ENCODE measurements around the gene STPG3. TPM values are rescaled to one million over a fixed set of nuclear protein-coding genes. Genes with fewer than 3 reads are reported as not detected.

The STPG3 gene
- total and polyA plus RNA-seq, 5 donors, result 0.23 to 0.46 (median 0.32) TPM; not detected in 1

- 6% methylated on average over 77 of the region's 78 CpGs for WGBS
- H3K9me3 ChIP-seq (ENCODE audit: control insufficient read depth, low read length), result no peaks in the 10 kb centered on the region
- H3K4me1 ChIP-seq (ENCODE audit: control insufficient read depth, insufficient read depth, low read length), result no peaks in the 10 kb centered on the region
- H3K27me3 ChIP-seq (ENCODE audit: control insufficient read depth, insufficient read depth), result no peaks in the 10 kb centered on the region
- H3K27ac ChIP-seq (ENCODE audit: low read length), result peak overlapping the region; percentile 34
- DNase-seq (peak in 2 of 3 donors; percentile 59 to 67), ATAC-seq (peak in 1 of 2 donors; percentile 1)
- H3K4me3 ChIP-seq (ENCODE audit: low read length), result peak overlapping the region; percentile 74
- intact Hi-C loops (cut with DNase I), result loop anchor here in 3 of 4 donors (5.0 to 10.0 kb wide), 2 partner anchors 111 to 229 kb away; no protein-coding TSS in a partner anchor
Measured at GRCh38 chr9:137295849-137296669, 45.0 kb downstream of the STPG3 start.

- peak; percentile 29 to 54 for ATAC-seq
- no peaks in the 10 kb centered on the region for H3K4me1 ChIP-seq (ENCODE audit: control insufficient read depth, insufficient read depth, low read length)
- WGBS, result 44% methylated on average over 24 of the region's 24 CpGs
- no peaks in the 10 kb centered on the region for H3K27me3 ChIP-seq (ENCODE audit: control insufficient read depth, insufficient read depth)
- DNase-seq, result peak; percentile 79 to 91 (median 88)
- intact Hi-C loops (cut with DNase I), result loop anchor here in 3 of 4 donors (5.0 to 10.0 kb wide), 2 partner anchors 110 to 228 kb away; no protein-coding TSS in a partner anchor
- H3K9me3 ChIP-seq (ENCODE audit: control insufficient read depth, low read length), result no peaks in the 10 kb centered on the region
- peak overlapping the region; percentile 28 for H3K27ac ChIP-seq (ENCODE audit: low read length)
- peak overlapping the region; percentile 74 for H3K4me3 ChIP-seq (ENCODE audit: low read length)
Measured at GRCh38 chr9:137296670-137297664, 45.9 kb downstream of the STPG3 start.

- intact Hi-C loops (cut with DNase I), result loop anchor here in 3 of 4 donors (5.0 to 10.0 kb wide), 2 partner anchors 109 to 227 kb away; no protein-coding TSS in a partner anchor
Measured at GRCh38 chr9:137297966-137298365, 46.9 kb downstream of the STPG3 start.

GRCh38 chr9:137298401-137299202 is 47.5 kb downstream of the STPG3 start:
- ATAC-seq (peak; percentile 1 to 42), DNase-seq (peak; percentile 65 to 85 (median 81))
- no peaks in the 10 kb centered on the region for H3K4me1 ChIP-seq (ENCODE audit: control insufficient read depth, insufficient read depth, low read length)
- intact Hi-C loops (cut with DNase I), result loop anchor here in 3 of 4 donors (5.0 to 10.0 kb wide), 2 partner anchors 109 to 226 kb away; no protein-coding TSS in a partner anchor
- peak overlapping the region; percentile 76 for H3K4me3 ChIP-seq (ENCODE audit: low read length)
- H3K9me3 ChIP-seq (ENCODE audit: control insufficient read depth, low read length), result no peaks in the 10 kb centered on the region
- H3K27me3 ChIP-seq (ENCODE audit: control insufficient read depth, insufficient read depth), result no peaks in the 10 kb centered on the region
- peak overlapping the region; percentile 70 for H3K27ac ChIP-seq (ENCODE audit: low read length)
- WGBS, result 62% methylated on average over 24 of the region's 24 CpGs

More at GRCh38 chr9:137297966-137298365, 46.9 kb downstream of the STPG3 start:
- DNase-seq (peak; percentile 19 to 52 (median 45)), ATAC-seq (no peak)
- WGBS, result 62% methylated on average over 7 of the region's 7 CpGs
- H3K27ac ChIP-seq (ENCODE audit: low read length), result peak overlapping the region; percentile 70
- H3K27me3 ChIP-seq (ENCODE audit: control insufficient read depth, insufficient read depth), result no peaks in the 10 kb centered on the region
- no peaks in the 10 kb centered on the region for H3K4me1 ChIP-seq (ENCODE audit: control insufficient read depth, insufficient read depth, low read length)
- no peak overlapping the region for H3K4me3 ChIP-seq (ENCODE audit: low read length)
- H3K9me3 ChIP-seq (ENCODE audit: control insufficient read depth, low read length), result no peaks in the 10 kb centered on the region

GRCh38 chr9:137299203-137299565 is 48.1 kb downstream of the STPG3 start:
- ATAC-seq (no peak), DNase-seq (peak; percentile 12 to 60 (median 41))
- Histone ChIP-seq H3K27me3 (ENCODE audit: control insufficient read depth, insufficient read depth) (no peaks in the 10 kb centered on the region), H3K4me1 (ENCODE audit: control insufficient read depth, insufficient read depth, low read length) (no peaks in the 10 kb centered on the region), H3K4me3 (ENCODE audit: low read length) (peak overlapping the region; percentile 76), H3K27ac (ENCODE audit: low read length) (peak overlapping the region; percentile 53), H3K9me3 (ENCODE audit: control insufficient read depth, low read length) (no peaks in the 10 kb centered on the region)
- 59% methylated on average over 10 of the region's 10 CpGs for WGBS
- intact Hi-C loops (cut with DNase I), result loop anchor here in 3 of 4 donors (5.0 to 10.0 kb wide), 2 partner anchors 108 to 226 kb away; no protein-coding TSS in a partner anchor

GRCh38 chr9:137299938-137300337 is 48.9 kb downstream of the STPG3 start:
- peak in 1 of 2 donors; percentile 1 for ATAC-seq
- Histone ChIP-seq H3K4me1 (ENCODE audit: control insufficient read depth, insufficient read depth, low read length) (no peaks in the 10 kb centered on the region), H3K4me3 (ENCODE audit: low read length) (peak overlapping the region; percentile 76), H3K9me3 (ENCODE audit: control insufficient read depth, low read length) (no peaks in the 10 kb centered on the region), H3K27me3 (ENCODE audit: control insufficient read depth, insufficient read depth) (no peaks in the 10 kb centered on the region), H3K27ac (ENCODE audit: low read length) (no peak overlapping the region)
- DNase-seq, result peak; percentile 52 to 78 (median 76)
- intact Hi-C loops (cut with DNase I), result loop anchor here (2.0 to 10.0 kb wide), 4 partner anchors 105 to 225 kb away; no protein-coding TSS in a partner anchor
- WGBS, result 35% methylated on average over 16 of the region's 16 CpGs

- intact Hi-C loops (cut with DNase I), result loop anchor here in 3 of 4 donors (2.0 to 10.0 kb wide), 3 partner anchors 104 to 107 kb away; no protein-coding TSS in a partner anchor
Measured at GRCh38 chr9:137300567-137301080, 49.5 kb downstream of the STPG3 start.

GRCh38 chr9:137301081-137301947 is 50.2 kb downstream of the STPG3 start:
- no peaks in the 10 kb centered on the region for H3K4me1 ChIP-seq (ENCODE audit: control insufficient read depth, insufficient read depth, low read length)
- no peaks in the 10 kb centered on the region for H3K9me3 ChIP-seq (ENCODE audit: control insufficient read depth, low read length)
- ATAC-seq (no peak), DNase-seq (peak in 2 of 3 donors; percentile 75 to 81)
- H3K27me3 ChIP-seq (ENCODE audit: control insufficient read depth, insufficient read depth), result no peaks in the 10 kb centered on the region
- under 1% methylated on average over 115 of the region's 115 CpGs for WGBS
- intact Hi-C loops (cut with DNase I), result loop anchor here in 3 of 4 donors (2.0 to 10.0 kb wide), 3 partner anchors 103 to 106 kb away; no protein-coding TSS in a partner anchor
- H3K27ac ChIP-seq (ENCODE audit: low read length), result peak overlapping the region; percentile 60
- H3K4me3 ChIP-seq (ENCODE audit: low read length), result peak overlapping the region; percentile 76

More at GRCh38 chr9:137300567-137301080, 49.5 kb downstream of the STPG3 start:
- no peak for ATAC-seq
- peak in 2 of 3 donors; percentile 31 to 57 for DNase-seq
- Histone ChIP-seq H3K27me3 (ENCODE audit: control insufficient read depth, insufficient read depth) (no peaks in the 10 kb centered on the region), H3K9me3 (ENCODE audit: control insufficient read depth, low read length) (no peaks in the 10 kb centered on the region), H3K27ac (ENCODE audit: low read length) (peak overlapping the region; percentile 60), H3K4me3 (ENCODE audit: low read length) (peak overlapping the region; percentile 76), H3K4me1 (ENCODE audit: control insufficient read depth, insufficient read depth, low read length) (no peaks in the 10 kb centered on the region)
- 3% methylated on average over 25 of the region's 25 CpGs for WGBS

- Histone ChIP-seq H3K9me3 (ENCODE audit: control insufficient read depth, low read length) (no peaks in the 10 kb centered on the region), H3K4me3 (ENCODE audit: low read length) (peak within 1 kb of the TSS; percentile 76), H3K27ac (ENCODE audit: low read length) (peak within 1 kb of the TSS; percentile 60), H3K27me3 (ENCODE audit: control insufficient read depth, insufficient read depth) (no peaks in the 10 kb centered on the region), H3K4me1 (ENCODE audit: control insufficient read depth, insufficient read depth, low read length) (no peaks in the 10 kb centered on the region)
- WGBS, result under 1% methylated on average over 60 of the region's 60 CpGs
- ATAC-seq (peak; percentile 44 to 64), DNase-seq (peak; percentile 91 to 97 (median 96))
- intact Hi-C loops (cut with DNase I), result loop anchor here in 2 of 4 donors (5.0 to 10.0 kb wide), 2 partner anchors 103 to 105 kb away; no protein-coding TSS in a partner anchor
Measured at GRCh38 chr9:137302118-137302448, 51.0 kb downstream of the STPG3 start, which contains the start of gene NRARP. NRARP (minus strand) TSS chr9:137302271; CDS start chr9:137301928, 343 bp downstream.

Data from right cardiac atrium (tissue), 5 donors.